GM18909 (cell line): ENCODE measurements around the gene SLC10A3.
A peak's percentile ranks its signal among the peaks of the same experiment; 100 is the strongest.
"Not testable (repeated sequence)": the region's sequence is repeated elsewhere in the genome, so short reads cannot be mapped to it uniquely, and the experiment has no call there.

ENCODE experiments used
- ATAC-seq: cut with Tn5 transposase; IDR thresholded peaks from one replicate; pipeline ENCODE4 v1.9.1; 2021; ENCODE audit warnings: mild to moderate bottlenecking; ENCODE audit not compliant: unreplicated experiment, poor library complexity

Gene SLC10A3

GRCh38 chrX:154512879-154513553, 22.6 kb upstream of the SLC10A3 start:
- no peak for ATAC-seq

DNA sequence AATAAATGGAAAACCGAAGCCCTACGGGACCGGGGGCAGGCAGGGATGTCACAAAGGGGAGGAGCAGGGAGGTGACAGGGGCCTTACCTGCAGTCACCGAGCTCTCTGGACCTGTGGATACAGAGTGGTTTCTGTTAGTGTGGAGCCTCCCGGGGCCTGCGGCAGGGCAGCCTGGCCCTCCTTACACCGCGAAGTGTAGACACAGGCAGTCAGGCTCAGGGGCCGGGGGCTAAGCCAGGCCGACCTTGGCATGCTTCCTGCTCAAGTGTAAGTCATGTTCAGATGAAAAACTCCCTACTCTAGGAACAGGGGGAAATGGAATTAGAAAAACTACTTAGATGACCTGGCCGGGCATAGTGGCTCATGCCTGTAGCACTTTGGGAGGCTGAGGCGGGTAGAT, 21.3 kb upstream of the SLC10A3 start:
- no peak for ATAC-seq

DNA sequence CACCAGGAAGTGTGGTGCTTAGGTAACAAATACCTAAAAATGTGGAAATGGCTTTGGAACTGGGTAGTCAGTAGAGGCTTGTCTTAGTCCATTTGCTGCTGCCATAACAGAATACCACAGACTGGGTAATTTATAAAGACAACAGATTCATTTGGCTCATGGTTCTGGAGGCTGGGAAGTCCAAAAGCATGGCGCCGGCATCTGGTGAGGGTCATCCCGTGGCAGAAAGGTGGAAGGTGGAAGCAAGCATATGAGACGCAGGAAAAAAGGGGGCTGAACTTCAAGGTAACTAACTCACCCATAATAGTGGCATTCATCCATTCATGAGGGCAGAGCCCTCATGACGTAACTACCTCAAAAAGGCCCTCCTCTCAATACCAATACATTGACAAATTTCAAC, 19.0 kb upstream of the SLC10A3 start:
- no peak for ATAC-seq

- no peak for ATAC-seq
These were observed 17.9 kb upstream of the SLC10A3 start for GRCh38 chrX:154508384-154508745.

DNA sequence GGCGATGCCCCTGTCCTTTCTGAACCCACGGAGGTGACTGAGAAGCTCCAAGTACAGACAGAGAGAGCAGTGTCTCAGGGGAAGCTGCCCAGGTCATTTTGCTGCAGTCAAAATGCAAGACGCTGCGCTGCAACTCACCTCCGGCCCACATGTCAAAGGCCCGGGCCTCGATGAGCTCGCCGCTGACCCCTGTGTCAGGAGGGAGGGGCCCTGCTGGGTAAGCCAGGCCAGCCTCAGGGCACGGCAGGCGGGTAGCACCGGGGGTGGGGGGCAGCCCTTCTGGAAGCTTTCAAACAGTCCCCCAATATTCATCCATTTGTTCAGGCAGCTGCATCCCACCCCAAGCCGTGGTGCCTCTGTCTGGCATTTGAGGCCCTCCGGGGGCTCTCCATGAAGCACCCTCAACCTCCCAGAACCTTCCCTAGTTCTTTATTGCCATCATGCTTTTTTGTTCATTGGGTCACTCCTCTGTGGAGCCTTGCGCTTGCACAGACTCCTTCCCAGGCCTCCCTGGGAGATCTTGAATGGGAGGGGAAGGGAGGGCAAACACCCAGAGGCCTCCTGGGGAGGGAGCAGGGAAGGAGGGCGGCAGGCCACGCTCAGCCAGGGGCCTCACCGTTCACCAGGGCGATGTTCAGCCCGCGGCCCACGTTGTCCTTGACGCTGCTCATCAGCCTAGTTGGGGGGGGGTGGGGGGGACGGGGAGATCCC, 17.4 kb upstream of the SLC10A3 start:
- no peak for ATAC-seq

DNA sequence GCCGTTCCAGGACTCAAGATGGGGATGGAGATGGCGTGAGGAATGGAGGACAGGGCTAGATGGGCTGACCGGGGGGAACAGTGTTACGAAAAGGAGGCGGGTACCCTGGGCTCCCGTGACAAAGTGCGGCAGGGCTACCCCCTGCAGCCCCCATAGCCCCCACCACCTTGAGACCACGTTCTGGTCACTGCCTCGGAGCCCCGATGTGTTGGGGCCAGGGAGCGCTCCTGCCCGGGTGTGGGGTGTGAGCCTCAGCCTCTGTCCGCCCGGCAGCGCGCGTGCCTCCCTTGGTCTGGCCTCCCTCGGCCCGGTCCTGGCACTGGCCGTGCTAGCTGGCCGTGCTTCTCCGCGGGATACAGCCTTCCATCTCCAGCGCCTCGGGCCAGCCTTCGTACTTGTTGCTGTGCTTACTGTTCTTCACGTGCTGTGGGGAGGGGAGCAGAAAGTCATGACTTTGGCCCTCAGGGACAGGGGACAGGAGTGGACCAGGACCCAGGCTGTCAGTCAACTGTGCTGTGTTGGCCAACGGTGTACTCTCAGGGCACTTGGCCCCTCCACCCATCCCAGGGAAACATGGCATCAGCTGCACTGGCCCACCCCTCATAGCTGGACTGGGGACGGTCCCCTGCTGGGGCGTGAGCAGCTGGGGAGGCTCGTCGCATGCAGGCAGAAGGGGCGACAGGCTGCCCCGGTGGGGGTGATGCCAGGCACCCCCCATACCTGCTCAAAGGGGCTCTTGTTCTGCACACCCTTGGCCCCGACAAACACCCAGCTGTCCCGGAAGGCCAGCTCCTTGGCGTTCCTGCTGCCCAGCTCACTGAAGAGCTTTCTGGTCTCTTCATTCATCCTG, 16.3 kb upstream of the SLC10A3 start:
- ATAC-seq: no peak

DNA sequence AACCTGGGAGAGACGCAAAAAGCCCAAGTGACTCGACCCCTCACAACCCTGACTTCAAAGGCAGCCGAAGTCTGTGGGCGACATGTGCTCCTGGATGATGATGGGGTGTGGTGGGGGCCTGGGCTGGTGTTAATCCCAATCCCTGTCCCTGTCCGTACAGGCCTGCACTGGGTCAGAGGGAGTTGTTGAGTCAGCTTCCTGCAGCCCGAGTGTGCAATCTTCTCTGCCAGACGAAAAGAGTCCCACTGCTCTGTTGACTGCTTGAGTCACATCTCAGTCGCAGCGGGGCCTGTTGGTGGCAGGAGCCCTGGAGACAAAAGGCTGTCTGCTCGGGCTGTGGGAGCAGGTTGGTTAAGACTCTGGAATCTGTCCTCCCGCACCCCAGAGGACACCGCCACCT, 15.3 kb upstream of the SLC10A3 start:
- ATAC-seq: no peak

- ATAC-seq: no peak
These were observed 12.6 kb upstream of the SLC10A3 start for GRCh38 chrX:154502989-154503388.

DNA sequence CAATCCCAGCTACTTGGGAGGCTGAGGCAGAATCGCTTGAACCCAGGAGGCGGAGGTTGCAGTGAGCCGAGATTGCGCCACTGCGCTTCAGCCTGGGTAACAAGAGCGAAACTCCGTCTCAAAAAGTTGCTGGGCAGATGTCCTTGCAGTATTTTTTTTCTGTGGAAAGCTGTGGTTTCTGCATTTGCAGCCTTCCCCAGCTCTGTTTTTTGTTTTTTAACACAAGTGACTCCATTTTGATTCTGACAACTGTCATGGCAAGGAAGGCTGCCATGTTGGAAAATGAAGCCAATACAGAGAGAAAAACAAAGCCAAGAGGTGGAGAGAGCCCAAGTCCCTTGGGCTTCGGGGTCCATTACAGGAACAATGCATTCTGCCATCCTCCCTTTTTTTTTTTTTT, 11.7 kb upstream of the SLC10A3 start:
- ATAC-seq: no peak

DNA sequence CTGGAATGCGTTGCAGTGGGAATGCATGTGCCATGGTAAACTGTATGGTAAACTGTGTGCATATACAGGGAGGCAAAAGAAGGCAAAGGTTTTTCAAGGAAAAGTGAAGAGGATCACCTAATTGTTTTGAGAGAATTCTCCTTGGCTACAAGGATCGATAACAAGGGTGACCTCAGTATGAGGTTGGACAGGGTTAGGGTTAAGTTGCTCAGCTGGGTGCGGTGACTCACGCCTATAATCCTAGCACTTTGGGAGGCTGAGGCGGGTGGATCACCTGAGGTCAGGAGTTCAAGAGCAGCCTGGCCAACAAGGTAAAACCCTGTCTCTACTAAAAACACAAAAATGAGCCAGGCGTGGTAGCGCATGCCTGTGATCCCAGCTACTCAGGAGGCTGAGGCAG, 11.0 kb upstream of the SLC10A3 start:
- not testable (repeated sequence) for ATAC-seq

DNA sequence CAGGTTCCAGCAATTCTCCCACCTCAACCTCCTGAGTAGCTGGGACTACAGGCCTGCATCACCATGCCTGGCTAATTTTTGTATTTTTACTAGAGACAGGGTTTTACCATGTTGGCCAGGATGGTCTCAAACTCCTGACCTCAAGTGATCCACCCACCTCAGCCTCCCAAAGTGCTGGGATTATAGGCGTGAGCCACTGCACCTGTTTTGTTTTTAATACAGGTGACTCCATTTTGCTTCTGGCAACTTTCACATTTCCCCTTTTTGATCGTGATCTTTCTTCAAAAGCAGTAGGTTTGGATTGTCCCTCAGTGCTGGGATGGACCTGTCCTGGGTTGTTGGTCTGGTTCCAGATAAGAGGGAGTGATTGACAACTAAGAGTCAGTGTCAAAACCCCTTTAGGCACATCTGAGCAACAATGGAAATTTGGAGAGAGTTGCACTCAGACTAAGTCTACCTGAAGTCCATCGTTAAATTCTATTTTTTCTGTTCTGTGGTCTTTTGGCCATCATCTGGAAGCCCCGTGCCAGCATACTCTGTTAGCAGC, 6.2 kb upstream of the SLC10A3 start:
- not testable (repeated sequence) for ATAC-seq

- ATAC-seq: no peak
These were observed 5.1 kb upstream of the SLC10A3 start for GRCh38 chrX:154495472-154495922.

GRCh38 chrX:154494715-154495114, 4.3 kb upstream of the SLC10A3 start:
- ATAC-seq: no peak

GRCh38 chrX:154490021-154490413, 412 bp downstream of the SLC10A3 start:
- ATAC-seq: peak; percentile 21

DNA sequence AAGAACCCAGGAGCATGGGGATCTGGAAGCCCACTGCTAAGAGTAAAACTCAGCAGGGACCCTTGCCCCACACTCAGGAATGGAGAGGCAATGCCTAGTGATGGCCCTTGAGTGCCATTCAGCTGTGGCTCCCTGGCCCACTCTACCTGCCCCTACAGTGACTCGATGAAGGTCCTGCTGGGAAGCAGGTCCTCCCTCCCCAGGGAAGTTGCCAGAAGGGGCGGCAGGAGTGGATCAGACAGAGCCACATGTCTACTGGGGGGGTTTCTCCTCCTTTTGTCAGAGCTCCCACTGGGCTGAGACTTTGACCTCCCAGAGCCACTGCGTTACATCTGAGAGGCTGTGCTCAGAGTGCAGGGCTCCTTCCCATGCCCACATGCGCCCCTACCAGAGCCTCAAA, 1.2 kb downstream of the SLC10A3 start:
- ATAC-seq: no peak

DNA sequence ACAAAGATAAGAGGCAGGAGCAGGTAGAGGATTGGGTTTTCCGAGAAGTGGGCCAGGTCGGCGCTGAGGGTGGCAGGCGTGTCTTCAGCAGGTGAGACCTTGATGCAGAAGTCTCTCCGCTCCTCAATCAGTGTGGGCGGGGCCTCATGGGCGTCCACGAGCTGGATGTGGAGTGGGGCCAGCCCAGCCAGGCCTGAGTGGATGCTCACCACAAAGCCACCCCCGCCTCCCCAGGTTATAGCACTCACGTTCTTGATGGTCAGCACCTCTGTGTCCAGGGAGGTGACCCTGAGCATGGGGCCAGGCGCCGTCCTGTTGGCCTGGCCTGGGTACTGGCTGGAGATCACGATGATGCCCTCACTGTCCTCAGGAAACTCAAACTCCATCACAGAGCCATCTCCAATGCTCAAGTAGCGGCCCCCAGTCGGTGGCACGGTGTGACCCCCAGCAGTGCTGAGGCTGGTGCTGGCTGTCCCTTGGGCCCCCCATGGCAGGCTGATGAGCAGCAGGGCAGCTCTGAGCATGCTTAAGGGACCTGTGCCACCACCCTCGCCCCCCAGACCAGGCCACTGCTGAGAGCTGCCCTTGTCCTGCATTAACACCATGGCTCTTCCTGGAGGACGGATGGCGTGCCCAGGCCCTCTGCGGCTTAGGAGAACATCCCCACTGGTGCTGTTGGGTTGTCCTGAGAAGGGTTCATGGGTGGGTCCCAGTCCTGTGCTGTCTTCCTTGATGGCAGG, 1.9 kb downstream of the SLC10A3 start:
- no peak for ATAC-seq

GRCh38 chrX:154487518-154488290, 2.7 kb downstream of the SLC10A3 start:
- no peak for ATAC-seq

- peak; percentile 23 for ATAC-seq
These were observed 3.8 kb downstream of the SLC10A3 start, which contains the start of gene UBL4A for GRCh38 chrX:154486396-154487207. Gene UBL4A (minus strand): TSS chrX:154486615. CDS start chrX:154486584, 31 bp downstream.

- ATAC-seq: no peak
These were observed 4.4 kb downstream of the SLC10A3 start for GRCh38 chrX:154486052-154486395.
